GM21515 (cell line): ENCODE measurements around the gene MUC3A.
"Not testable (repeated sequence)": the region's sequence is repeated elsewhere in the genome, so short reads cannot be mapped to it uniquely, and the experiment has no call there.

Experiments used
- ATAC-seq: cut with Tn5 transposase; IDR thresholded peaks from one replicate; pipeline ENCODE4 v1.9.1; 2021; ENCODE audit not compliant: unreplicated experiment

Gene MUC3A, protein sequence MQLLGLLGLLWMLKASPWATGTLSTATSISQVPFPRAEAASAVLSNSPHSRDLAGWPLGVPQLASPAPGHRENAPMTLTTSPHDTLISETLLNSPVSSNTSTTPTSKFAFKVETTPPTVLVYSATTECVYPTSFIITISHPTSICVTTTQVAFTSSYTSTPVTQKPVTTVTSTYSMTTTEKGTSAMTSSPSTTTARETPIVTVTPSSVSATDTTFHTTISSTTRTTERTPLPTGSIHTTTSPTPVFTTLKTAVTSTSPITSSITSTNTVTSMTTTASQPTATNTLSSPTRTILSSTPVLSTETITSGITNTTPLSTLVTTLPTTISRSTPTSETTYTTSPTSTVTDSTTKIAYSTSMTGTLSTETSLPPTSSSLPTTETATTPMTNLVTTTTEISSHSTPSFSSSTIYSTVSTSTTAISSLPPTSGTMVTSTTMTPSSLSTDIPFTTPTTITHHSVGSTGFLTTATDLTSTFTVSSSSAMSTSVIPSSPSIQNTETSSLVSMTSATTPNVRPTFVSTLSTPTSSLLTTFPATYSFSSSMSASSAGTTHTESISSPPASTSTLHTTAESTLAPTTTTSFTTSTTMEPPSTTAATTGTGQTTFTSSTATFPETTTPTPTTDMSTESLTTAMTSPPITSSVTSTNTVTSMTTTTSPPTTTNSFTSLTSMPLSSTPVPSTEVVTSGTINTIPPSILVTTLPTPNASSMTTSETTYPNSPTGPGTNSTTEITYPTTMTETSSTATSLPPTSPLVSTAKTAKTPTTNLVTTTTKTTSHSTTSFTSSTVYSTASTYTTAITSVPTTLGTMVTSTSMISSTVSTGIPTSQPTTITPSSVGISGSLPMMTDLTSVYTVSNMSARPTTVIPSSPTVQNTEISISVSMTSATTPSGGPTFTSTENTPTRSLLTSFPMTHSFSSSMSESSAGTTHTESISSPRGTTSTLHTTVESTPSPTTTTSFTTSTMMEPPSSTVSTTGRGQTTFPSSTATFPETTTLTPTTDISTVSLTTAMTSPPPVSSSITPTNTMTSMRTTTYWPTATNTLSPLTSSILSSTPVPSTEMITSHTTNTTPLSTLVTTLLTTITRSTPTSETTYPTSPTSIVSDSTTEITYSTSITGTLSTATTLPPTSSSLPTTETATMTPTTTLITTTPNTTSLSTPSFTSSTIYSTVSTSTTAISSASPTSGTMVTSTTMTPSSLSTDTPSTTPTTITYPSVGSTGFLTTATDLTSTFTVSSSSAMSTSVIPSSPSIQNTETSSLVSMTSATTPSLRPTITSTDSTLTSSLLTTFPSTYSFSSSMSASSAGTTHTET (N-terminal part only)

GRCh38 chr7:100949227-100949932 is at the start of gene MUC3A:
MUC3A (plus strand) TSS chr7:100949534; CDS start chr7:100949625, 91 bp downstream.
- ATAC-seq = no peak

DNA sequence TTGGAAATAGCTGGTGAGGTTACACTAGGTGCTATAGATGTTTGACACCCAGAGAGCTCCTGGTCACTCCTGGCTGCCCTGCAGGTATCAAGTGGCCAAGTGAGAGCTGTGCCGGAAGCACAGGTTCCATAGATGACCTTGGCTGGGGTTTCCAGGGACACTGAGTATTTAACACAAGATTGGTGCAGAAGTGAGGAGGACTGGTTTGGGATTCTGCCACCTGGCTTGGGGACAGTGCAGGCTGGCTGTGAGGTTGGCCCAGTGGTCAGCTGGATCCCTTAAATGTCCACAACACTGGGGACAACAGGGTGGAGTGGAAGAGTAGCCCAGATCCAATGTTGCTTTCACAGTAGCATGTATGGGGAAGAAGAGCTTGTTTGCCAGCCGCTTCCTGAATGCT is 48.4 kb upstream of the MUC3A start:
- no peak for ATAC-seq

- no peak for ATAC-seq
Observed at GRCh38 chr7:100901921-100902332, 47.4 kb upstream of the MUC3A start.

DNA sequence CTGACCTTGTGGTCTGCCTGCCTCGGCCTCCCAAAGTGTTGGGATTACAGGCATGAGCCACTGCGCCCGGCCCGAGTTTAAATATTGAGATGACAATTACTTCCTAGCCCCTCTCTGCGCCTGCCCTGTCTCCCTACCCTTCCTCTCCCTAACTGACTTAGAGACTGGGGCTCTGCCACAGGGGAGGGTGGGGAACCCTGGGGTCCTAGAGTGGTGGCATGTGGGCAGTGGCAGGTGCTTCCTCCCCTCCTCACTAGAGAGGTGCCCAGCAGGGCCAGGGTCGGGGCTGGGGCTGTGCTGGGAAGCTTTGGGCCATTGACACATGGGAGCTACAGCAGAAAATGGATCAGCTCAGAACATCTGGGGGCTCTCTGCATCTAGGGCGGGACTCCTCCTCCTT is 46.7 kb upstream of the MUC3A start:
- ATAC-seq = no peak

DNA sequence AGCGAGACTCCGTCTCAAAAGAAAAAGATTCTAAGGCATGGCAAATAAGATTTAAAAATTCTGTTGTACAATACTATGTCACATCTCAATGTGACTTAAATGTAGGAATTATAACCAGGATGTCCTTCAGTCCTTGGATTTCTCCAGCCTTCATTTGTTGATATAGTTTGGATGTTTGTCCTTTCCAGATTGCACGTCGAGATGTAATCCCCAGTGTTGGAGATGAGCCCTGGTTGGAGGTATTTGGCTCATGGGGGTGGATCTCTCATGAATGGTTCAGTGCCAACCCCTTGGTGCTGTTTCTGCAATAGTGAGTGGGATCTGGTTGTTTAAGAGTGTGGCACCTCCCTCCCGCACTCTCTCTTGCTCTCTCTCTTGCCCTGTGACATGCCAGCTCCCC is 40.8 kb upstream of the MUC3A start:
- ATAC-seq = no peak

- ATAC-seq = not testable (repeated sequence)
Observed at GRCh38 chr7:100910443-100910842, 38.9 kb upstream of the MUC3A start.

- ATAC-seq = no peak
Observed at GRCh38 chr7:100911484-100911883, 37.9 kb upstream of the MUC3A start.

DNA sequence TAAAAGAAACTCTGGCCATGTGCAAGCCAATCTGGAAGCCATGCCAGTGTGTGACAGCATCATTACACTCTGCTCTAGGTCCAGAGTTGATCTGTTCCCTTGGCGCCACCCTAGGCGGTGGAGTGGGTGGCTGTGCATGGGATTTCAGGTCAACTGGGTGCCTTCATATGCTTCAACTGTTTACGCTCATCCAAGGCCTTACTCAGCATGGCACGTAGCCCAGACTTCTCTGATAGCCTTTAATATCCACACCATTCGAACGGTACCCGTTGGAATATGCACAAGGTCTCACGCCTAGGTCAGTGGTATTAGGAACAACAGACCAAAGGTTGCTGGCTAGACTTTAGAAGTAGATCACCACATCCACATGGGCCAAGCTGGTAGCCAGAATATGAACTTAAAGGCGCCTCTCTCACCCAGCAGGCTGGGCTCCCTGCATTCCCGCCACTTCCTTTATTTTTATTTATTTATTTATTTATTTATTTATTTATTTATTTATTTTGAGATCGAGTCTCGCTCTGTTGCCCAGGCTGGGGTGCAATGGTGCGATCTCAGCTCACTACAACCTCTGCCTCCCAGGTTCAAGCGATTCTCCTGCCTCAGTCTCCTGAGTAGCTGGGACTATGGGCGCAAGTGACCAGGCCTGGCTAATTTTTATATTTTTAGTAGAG is 35.0 kb upstream of the MUC3A start:
- no peak for ATAC-seq

GRCh38 chr7:100914879-100915447 is 34.4 kb upstream of the MUC3A start:
- no peak for ATAC-seq

GRCh38 chr7:100919335-100919734 is 30.0 kb upstream of the MUC3A start:
- not testable (repeated sequence) for ATAC-seq

GRCh38 chr7:100919779-100920437 is 29.4 kb upstream of the MUC3A start:
- not testable (repeated sequence) for ATAC-seq

DNA sequence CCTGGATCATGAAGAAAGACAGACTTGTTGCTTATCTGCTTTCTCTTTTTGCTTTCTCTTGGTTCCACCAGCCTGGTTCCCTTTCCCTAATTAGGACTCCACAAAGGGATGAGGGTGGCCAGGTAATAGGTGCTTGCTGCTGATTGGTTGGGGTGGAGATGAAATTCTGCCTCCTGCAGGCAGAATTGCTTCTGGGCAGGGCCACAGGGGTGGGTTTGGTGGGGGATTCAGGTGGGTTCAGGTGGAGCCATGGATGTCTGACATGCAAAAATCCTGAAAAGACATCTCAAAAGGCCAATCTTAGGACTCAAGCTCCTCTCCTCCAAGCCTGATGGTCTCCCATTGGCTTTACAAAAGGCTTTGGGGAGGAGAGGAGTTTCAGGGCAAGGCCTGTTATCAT is 28.3 kb upstream of the MUC3A start:
- no peak for ATAC-seq

DNA sequence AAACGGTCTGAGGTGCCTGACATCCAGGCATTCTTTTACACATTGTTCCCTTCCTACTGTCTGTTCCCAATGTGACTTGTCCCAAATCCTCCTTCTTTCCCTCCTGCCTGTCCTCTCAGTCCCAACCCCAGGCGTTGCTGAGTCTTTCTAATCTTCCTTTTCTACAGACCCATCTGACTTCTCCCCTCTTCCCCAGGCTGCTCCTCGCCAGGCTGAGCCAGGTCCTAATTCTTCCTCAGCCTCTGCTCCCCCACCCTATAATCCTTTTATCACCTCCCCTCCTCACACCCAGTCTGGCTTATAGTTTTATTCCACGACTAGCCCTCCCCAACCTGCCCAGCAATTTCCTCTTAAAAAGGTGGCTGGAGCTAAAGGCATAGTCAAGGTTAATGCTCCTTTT is 25.7 kb upstream of the MUC3A start:
- ATAC-seq = not testable (repeated sequence)

GRCh38 chr7:100929808-100930174 is 19.5 kb upstream of the MUC3A start:
- no peak for ATAC-seq

DNA sequence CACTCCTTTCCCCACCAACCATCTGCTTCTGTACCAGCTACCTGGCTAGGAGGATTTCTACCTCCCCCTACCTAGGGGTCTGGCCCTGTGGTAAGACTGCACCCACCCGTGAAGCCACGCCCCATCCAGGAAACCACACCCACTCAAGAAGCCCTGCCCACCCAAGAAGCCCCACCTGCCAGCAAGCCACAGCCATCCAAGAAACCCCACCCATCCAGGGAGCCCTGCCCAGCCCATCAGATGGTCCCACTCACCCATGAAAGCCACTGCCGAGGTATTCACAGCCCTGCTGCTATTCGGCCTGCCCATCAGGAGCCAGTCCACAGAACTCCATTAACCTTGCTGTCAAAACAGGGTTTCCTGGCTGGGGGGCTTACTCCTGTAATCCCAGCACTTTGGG is 15.6 kb upstream of the MUC3A start:
- no peak for ATAC-seq

DNA sequence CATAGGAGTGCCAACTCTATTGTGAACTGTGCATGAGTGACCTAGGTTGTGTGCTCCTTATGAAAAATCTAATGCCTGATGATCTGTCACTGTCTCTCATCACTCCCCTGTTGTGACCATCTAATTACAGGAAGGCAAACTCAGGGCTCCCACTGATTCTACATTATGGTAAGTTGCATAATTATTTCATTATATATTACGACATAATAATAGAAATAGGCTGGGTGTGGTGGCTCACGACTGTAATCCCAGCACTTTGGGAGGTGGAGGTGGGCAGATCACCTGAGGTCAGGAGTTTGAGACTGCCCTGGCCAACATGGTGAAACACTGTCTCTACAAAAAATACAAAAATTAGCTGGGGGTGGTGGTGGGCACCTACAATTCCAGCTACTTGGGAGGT is 14.0 kb upstream of the MUC3A start:
- ATAC-seq = not testable (repeated sequence)

GRCh38 chr7:100936167-100936566 is 13.2 kb upstream of the MUC3A start:
- not testable (repeated sequence) for ATAC-seq

DNA sequence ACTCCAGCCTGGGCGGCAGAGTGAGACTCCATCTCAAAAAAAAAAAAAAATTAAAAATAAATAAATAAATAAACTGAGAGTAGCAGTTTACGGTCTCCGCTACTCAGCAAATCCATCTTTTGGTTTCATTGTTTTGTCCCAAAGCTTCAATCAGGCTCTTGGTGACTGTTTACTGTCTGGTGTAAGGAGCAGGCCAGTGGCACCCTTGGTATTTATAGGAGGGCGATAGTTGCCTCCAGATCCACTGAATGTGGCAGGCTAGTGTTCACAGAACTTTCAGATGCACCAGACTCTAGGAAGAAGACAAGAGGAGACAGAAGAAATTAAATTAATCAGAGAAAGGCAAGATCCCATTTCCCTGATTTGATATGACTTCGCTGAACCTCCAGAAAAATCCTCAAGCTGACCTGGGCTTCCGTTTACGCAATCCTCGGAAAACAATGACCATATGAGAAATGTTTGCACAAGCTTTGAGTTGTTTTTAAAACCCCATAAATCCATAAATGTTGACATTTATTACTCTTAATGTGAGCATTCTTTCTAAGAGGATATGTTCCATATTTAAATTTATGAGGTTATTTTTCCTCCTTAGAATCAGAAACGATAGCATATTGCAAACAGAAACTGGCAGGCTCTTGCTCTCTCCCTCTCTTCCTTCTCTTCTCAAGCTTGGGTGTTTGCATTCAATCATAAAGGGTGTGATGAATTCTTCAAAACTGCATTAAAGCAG is 7.1 kb upstream of the MUC3A start:
- ATAC-seq = no peak
